ENCODE results near the gene ADGRG6. TPM values are rescaled to one million over a fixed set of nuclear protein-coding genes. Genes with fewer than 3 reads are reported as not detected.
A peak's percentile ranks its signal among the peaks of the same experiment; 100 is the strongest.

Gene ADGRG6
- total RNA-seq (8.7 and 12.9 TPM in 2 replicates), polyA plus RNA-seq (2.4 and 3.7 TPM in 2 replicates)

- peak; percentile 5 for TF ChIP-seq CTCF (IDR thresholded peaks at IDR 0.05; ENCODE audit: low read depth, low read length)
- peaks cover 23% of the 10 kb centered on the region for H3K27me3 ChIP-seq
- H3K27ac ChIP-seq = no peak within 1 kb of the TSS
- peak within 1 kb of the TSS; percentile 61 for H3K4me3 ChIP-seq
- H3K9me3 ChIP-seq (ENCODE audit: low read depth) = no peaks in the 10 kb centered on the region
- peak; percentile 38 to 71 for DNase-seq (ENCODE audit: low read depth in 1 of 2, low spot score in 1 of 2)
- no peaks in the 10 kb centered on the region for H3K36me3 ChIP-seq
- peaks cover 1% of the 10 kb centered on the region for H3K4me1 ChIP-seq (ENCODE audit: low read depth)
Measured at GRCh38 chr6:142301651-142302391, at the start of gene ADGRG6. ADGRG6 (plus strand) TSS chr6:142302007; CDS start chr6:142302330, 323 bp downstream.

DNA sequence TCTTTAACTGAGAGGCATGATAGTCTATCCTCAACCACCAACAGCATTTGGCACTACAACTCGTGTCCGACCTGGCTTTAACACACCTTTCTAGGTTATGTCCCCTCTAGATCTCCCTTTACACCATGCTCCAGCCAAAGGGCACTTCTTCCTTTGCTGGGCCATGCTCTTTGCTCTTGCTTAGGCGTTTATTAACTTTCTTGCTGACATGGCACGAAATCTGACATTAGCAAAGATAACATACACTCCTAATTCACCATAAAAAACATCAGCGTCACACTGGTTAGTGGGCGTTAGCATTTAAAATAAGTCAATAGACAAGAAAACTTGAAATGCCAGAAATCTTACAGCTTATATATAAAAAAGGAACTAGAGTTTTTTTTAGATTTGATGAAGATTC, 47.3 kb upstream of the ADGRG6 start:
- no peak for TF ChIP-seq CTCF (IDR thresholded peaks at IDR 0.05; ENCODE audit: low read depth, low read length)
- Histone ChIP-seq H3K36me3 (no peaks in the 10 kb centered on the region), H3K9me3 (ENCODE audit: low read depth) (no peaks in the 10 kb centered on the region), H3K27me3 (no peaks in the 10 kb centered on the region), H3K27ac (no peak overlapping the region), H3K4me3 (no peak overlapping the region), H3K4me1 (ENCODE audit: low read depth) (no peaks in the 10 kb centered on the region)
- no peak for DNase-seq (ENCODE audit: low read depth in 1 of 2, low spot score in 1 of 2)

DNA sequence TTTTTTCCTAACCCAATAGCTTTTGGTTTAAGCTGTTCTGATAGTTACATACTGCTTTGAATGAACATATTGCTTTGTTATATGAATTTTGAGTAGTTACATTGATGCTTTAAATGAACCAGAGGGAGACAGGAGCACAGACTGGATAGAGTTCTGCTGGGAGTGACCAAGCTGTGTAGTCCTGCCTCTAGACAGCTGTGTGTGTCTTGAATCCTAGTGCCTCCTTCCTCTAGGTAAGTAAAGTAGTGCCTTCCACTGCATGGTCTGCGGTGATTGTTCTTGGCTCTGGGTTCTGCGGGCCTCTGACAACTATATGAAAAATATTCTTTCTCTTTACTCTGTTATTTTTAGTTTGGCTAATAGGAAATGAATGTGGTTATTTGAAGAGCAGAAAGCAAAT, 46.0 kb upstream of the ADGRG6 start:
- H3K36me3 ChIP-seq = no peaks in the 10 kb centered on the region
- no peak for DNase-seq (ENCODE audit: low read depth in 1 of 2, low spot score in 1 of 2)
- TF ChIP-seq CTCF (IDR thresholded peaks at IDR 0.05; ENCODE audit: low read depth, low read length) = no peak
- H3K4me3 ChIP-seq = no peak overlapping the region
- no peaks in the 10 kb centered on the region for H3K4me1 ChIP-seq (ENCODE audit: low read depth)
- no peaks in the 10 kb centered on the region for H3K9me3 ChIP-seq (ENCODE audit: low read depth)
- no peaks in the 10 kb centered on the region for H3K27me3 ChIP-seq
- H3K27ac ChIP-seq = no peak overlapping the region

GRCh38 chr6:142258305-142258704, 43.5 kb upstream of the ADGRG6 start:
- H3K27ac ChIP-seq = no peak overlapping the region
- H3K9me3 ChIP-seq (ENCODE audit: low read depth) = no peaks in the 10 kb centered on the region
- TF ChIP-seq CTCF (IDR thresholded peaks at IDR 0.05; ENCODE audit: low read depth, low read length) = no peak
- no peaks in the 10 kb centered on the region for H3K4me1 ChIP-seq (ENCODE audit: low read depth)
- no peak for DNase-seq (ENCODE audit: low read depth in 1 of 2, low spot score in 1 of 2)
- H3K36me3 ChIP-seq = no peaks in the 10 kb centered on the region
- H3K4me3 ChIP-seq = no peak overlapping the region
- H3K27me3 ChIP-seq = no peaks in the 10 kb centered on the region

DNA sequence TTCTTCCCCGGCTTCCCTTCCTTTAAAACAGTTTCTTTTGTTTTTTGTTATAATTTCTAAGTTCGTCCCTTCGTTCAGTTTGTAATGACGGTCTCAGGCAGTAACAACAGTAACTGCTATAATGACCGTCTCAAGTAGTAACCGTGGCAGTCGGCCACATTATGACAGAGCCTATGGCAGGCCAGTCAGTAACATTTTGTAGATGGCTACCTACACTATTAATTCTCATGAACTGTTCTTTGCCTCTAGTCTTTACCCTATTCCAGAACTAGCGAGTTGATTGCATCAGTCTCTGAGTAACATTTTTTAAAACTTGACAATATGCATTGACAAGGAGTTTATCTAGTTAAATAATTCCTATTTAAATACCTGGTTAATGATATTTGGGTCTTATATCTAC, 43.0 kb upstream of the ADGRG6 start:
- TF ChIP-seq CTCF (IDR thresholded peaks at IDR 0.05; ENCODE audit: low read depth, low read length) = no peak
- H3K27me3 ChIP-seq = no peaks in the 10 kb centered on the region
- H3K4me1 ChIP-seq (ENCODE audit: low read depth) = no peaks in the 10 kb centered on the region
- H3K27ac ChIP-seq = no peak overlapping the region
- no peak overlapping the region for H3K4me3 ChIP-seq
- DNase-seq (ENCODE audit: low read depth in 1 of 2, low spot score in 1 of 2) = no peak
- no peaks in the 10 kb centered on the region for H3K9me3 ChIP-seq (ENCODE audit: low read depth)
- H3K36me3 ChIP-seq = no peaks in the 10 kb centered on the region

All from cardiac muscle cell (in vitro differentiated cells and primary cell).